HepG2 (cell line): ENCODE results near the gene LDAH. TPM values are rescaled to one million over a fixed set of nuclear protein-coding genes. Genes with fewer than 3 reads are reported as not detected.

Source experiments
- DPF2 ChIP-seq: sonication (generic); formaldehyde crosslinking; IDR thresholded peaks from 2 replicates; pipeline ENCODE4 v1.4.0; 2020; ENCODE audit warnings: mild to moderate bottlenecking, low read depth, missing genetic modification reagents, borderline replicate concordance
- EED ChIP-seq: sonication (generic); formaldehyde crosslinking; IDR thresholded peaks from 2 replicates; pipeline ENCODE4 v1.5.0; 2020; ENCODE audit warnings: mild to moderate bottlenecking, missing genetic modification reagents
- ELF1 ChIP-seq: sonication (generic); formaldehyde crosslinking; IDR thresholded peaks from 2 replicates; pipeline ENCODE4 v1.4.0; 2020; ENCODE audit warnings: missing genetic modification reagents
- ETV6 ChIP-seq: sonication (generic); formaldehyde crosslinking; conservative IDR thresholded peaks from 2 replicates; pipeline ENCODE4 v1.4.0; 2020; ENCODE audit warnings: missing genetic modification reagents
- HOXD1 ChIP-seq: sonication (generic); formaldehyde crosslinking; IDR thresholded peaks from 2 replicates; pipeline ENCODE4 v1.5.0; 2020; ENCODE audit warnings: missing genetic modification reagents
- KDM3A ChIP-seq: IDR thresholded peaks from 2 replicates; pipeline ENCODE4 v1.6.1; 2018; ENCODE audit warnings: low read depth, missing compliant biosample characterization
- SALL2 ChIP-seq: sonication (generic); formaldehyde crosslinking; IDR thresholded peaks from 2 replicates; pipeline ENCODE4 v1.8.1; 2023; ENCODE audit warnings: mild to moderate bottlenecking, missing genetic modification reagents, inconsistent platforms
- SRSF1 ChIP-seq: fragments of 200-400 bp; formaldehyde crosslinking; optimal IDR thresholded peaks from 2 replicates; pipeline ENCODE3; 2017; ENCODE audit warnings: mild to moderate bottlenecking, low read depth, low read length, moderate library complexity
- TBX3 ChIP-seq: fragments of 450-650 bp; IDR thresholded peaks from 2 replicates; pipeline ENCODE4 v1.6.1; 2017; ENCODE audit warnings: antibody characterized with exemption, mild to moderate bottlenecking, inconsistent platforms, borderline replicate concordance
- ZBTB7B ChIP-seq: sonication (generic); formaldehyde crosslinking; IDR thresholded peaks from 2 replicates; pipeline ENCODE4 v1.4.0; 2020; ENCODE audit warnings: missing genetic modification reagents
- ZFP36L1 ChIP-seq: sonication (generic); formaldehyde crosslinking; IDR thresholded peaks from 2 replicates; pipeline ENCODE4 v1.8.0; 2022; ENCODE audit warnings: mild to moderate bottlenecking, missing genetic modification reagents, moderate library complexity
- ZMAT3 ChIP-seq: sonication (generic); formaldehyde crosslinking; conservative IDR thresholded peaks from 2 replicates; pipeline ENCODE4 v1.7.0; 2021; ENCODE audit warnings: missing genetic modification reagents
- ZNF205 ChIP-seq: IDR thresholded peaks from 2 replicates; pipeline ENCODE4 v1.6.1; 2018; ENCODE audit warnings: missing biosample characterization, missing genetic modification reagents
- ZNF567 ChIP-seq: sonication (generic); formaldehyde crosslinking; IDR thresholded peaks from 2 replicates; pipeline ENCODE4 v1.8.1; 2023; ENCODE audit warnings: mild to moderate bottlenecking, missing genetic modification reagents, borderline replicate concordance
- ZNF605 ChIP-seq: sonication (generic); formaldehyde crosslinking; IDR thresholded peaks from 2 replicates; pipeline ENCODE4 v1.8.0; 2022; ENCODE audit warnings: mild to moderate bottlenecking, missing genetic modification reagents
- ZNF816 ChIP-seq: sonication (generic); formaldehyde crosslinking; IDR thresholded peaks from 2 replicates; pipeline ENCODE4 v1.8.0; 2022; ENCODE audit warnings: missing genetic modification reagents, mild to moderate bottlenecking, borderline replicate concordance
- polyA plus RNA-seq, 8 experiments: library from polyadenylated mRNA; depleted of rRNA in 3 of 8; stranded (reverse) in 7 of 8; unstranded in 1 of 8; fragments of >200 nt; fragmentation: Illumina TruSeq in 4 of 8; extraction: Trizol in 4 of 8; gene quantifications; 2 replicates each; pipeline versions ENCODE4 v1.2.1 to v1.2.3, GENCODE V29; 2011 to 2016; ENCODE audit warnings: low read depth in 4 of 8, missing spikeins in 1 of 8, mixed read lengths in 1 of 8; ENCODE audit not compliant: insufficient read depth in 1 of 8
- total RNA-seq, 5 experiments: library from RNA; depleted of rRNA; stranded (reverse); fragments of >200 nt; fragmentation: Illumina TruSeq; extraction: Trizol; gene quantifications; 2 replicates each; pipeline ENCODE4 v1.2.3, GENCODE V29; 2016; ENCODE audit warnings: low read depth in 1 of 5
- TF ChIP-seq, protein P1 (sequence below): sonication (generic); formaldehyde crosslinking; IDR thresholded peaks from 2 replicates; pipeline ENCODE4 v1.4.0; 2020; ENCODE audit warnings: mild to moderate bottlenecking, missing genetic modification reagents
- TF ChIP-seq, protein P2 (sequence below): sonication (generic); formaldehyde crosslinking; IDR thresholded peaks from 2 replicates; pipeline ENCODE4 v1.5.0; 2020; ENCODE audit warnings: mild to moderate bottlenecking, missing genetic modification reagents
- TF ChIP-seq, protein P3 (sequence below): sonication (generic); formaldehyde crosslinking; IDR thresholded peaks from 2 replicates; pipeline ENCODE4 v1.5.1; 2020; ENCODE audit warnings: mild to moderate bottlenecking, missing genetic modification reagents, borderline replicate concordance
- TF ChIP-seq, protein P4 (sequence below): sonication (generic); formaldehyde crosslinking; IDR thresholded peaks from 2 replicates; pipeline ENCODE4 v1.5.0; 2020; ENCODE audit warnings: missing genetic modification reagents
- TF ChIP-seq, protein P5 (sequence below): sonication (generic); formaldehyde crosslinking; IDR thresholded peaks from 2 replicates; pipeline ENCODE4; 2020; ENCODE audit warnings: missing genetic modification reagents, mild to moderate bottlenecking, borderline replicate concordance

Gene LDAH
- total and polyA plus RNA-seq, 2 of the 13 experiments (the other 11 are each of a cell fraction or from before 2014, with no cell fraction given), result 28.8 to 46.2 TPM

DNA sequence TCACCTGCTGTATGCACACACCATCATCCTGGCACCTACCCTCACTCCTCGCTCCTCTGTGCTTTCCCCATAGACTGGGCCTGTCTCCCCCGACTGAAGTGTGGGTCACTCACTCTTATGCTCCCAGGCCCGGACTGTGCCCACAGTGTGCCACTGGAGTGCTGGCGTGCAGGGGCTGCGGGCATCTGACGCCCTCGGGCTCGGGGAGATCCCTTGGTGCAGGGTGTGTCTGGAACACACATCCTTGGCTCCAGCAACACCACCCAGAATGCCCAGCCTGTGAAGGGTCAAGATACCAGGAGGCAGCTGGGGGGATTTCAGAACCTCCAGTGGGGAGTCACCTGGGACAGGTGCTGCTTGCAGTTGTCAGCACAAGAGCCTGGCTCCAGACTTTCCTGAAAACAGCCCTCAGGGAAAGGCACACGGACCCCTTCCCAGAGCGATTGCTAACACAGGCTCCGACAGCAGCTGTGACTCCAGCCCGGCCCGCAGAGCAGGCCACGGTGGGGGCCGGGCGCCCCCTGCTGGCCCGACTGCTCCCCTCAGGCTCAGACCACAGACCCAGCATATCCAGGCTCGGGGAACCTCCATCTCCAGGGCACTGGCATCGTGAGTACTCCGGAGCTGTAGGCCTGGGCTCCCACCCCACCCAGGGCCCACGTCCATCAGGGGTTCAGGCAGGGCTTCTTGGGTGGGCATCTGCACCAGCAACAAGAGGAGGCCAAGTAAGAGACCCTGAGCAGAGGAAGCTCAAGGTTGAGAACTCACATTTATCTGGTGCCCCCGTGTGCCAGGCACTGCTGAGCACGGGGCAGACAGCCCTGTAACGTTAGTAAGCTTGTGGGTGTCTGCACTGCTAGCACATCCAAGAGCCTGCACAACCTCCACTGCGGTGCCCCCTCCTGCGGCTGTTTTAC lies 180.6 kb downstream of the LDAH start (continued):
- TF ChIP-seq ETV6 (CRISPR knock-in tag) (no peak), ZNF605 (peak; percentile 11; the same call in 1 of the 2 replicates), ZBTB7B (0 out of 2 replicates have a peak, but pooled peaks have one; percentile 56), EED (CRISPR knock-in tag) (0 out of 2 replicates have a peak, but pooled peaks have one; percentile 57), ZNF205 (CRISPR knock-in tag) (peak; percentile 60; the same call in 1 of the 2 replicates), ZMAT3 (no peak), ZNF567 (CRISPR knock-in tag) (no peak), HOXD1 (CRISPR knock-in tag) (no peak), ELF1 (CRISPR knock-in tag) (no peak), SRSF1 (no peak), ZNF816 (CRISPR knock-in tag) (no peak), ZFP36L1 (CRISPR knock-in tag) (no peak), KDM3A (CRISPR knock-in tag) (peak; percentile 87; the same call in 1 of the 2 replicates), SALL2 (peak; percentile 45; the same call in 1 of the 2 replicates), DPF2 (CRISPR knock-in tag) (no peak), TBX3 (no peak)
- TF ChIP-seq, protein P1, sequence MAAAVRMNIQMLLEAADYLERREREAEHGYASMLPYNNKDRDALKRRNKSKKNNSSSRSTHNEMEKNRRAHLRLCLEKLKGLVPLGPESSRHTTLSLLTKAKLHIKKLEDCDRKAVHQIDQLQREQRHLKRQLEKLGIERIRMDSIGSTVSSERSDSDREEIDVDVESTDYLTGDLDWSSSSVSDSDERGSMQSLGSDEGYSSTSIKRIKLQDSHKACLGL (CRISPR knock-in tag), result 0 out of 2 replicates have a peak, but pooled peaks have one; percentile 37
- TF ChIP-seq, protein P2, sequence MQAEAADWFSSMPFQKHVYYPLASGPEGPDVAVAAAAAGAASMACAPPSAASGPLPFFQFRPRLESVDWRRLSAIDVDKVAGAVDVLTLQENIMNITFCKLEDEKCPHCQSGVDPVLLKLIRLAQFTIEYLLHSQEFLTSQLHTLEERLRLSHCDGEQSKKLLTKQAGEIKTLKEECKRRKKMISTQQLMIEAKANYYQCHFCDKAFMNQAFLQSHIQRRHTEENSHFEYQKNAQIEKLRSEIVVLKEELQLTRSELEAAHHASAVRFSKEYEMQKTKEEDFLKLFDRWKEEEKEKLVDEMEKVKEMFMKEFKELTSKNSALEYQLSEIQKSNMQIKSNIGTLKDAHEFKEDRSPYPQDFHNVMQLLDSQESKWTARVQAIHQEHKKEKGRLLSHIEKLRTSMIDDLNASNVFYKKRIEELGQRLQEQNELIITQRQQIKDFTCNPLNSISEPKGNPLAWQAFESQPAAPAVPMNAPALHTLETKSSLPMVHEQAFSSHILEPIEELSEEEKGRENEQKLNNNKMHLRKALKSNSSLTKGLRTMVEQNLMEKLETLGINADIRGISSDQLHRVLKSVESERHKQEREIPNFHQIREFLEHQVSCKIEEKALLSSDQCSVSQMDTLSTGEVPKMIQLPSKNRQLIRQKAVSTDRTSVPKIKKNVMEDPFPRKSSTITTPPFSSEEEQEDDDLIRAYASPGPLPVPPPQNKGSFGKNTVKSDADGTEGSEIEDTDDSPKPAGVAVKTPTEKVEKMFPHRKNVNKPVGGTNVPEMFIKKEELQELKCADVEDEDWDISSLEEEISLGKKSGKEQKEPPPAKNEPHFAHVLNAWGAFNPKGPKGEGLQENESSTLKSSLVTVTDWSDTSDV, result no peak
- TF ChIP-seq, protein P3, sequence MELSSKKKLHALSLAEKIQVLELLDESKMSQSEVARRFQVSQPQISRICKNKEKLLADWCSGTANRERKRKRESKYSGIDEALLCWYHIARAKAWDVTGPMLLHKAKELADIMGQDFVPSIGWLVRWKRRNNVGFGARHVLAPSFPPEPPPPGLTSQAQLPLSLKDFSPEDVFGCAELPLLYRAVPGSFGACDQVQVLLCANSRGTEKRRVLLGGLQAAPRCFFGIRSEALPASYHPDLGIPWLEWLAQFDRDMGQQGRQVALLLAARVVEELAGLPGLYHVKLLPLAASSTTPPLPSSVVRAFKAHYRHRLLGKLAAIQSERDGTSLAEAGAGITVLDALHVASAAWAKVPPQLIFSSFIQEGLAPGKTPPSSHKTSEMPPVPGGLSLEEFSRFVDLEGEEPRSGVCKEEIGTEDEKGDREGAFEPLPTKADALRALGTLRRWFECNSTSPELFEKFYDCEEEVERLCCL, result no peak
- TF ChIP-seq, protein P4, sequence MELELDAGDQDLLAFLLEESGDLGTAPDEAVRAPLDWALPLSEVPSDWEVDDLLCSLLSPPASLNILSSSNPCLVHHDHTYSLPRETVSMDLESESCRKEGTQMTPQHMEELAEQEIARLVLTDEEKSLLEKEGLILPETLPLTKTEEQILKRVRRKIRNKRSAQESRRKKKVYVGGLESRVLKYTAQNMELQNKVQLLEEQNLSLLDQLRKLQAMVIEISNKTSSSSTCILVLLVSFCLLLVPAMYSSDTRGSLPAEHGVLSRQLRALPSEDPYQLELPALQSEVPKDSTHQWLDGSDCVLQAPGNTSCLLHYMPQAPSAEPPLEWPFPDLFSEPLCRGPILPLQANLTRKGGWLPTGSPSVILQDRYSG (CRISPR knock-in tag), result no peak
- TF ChIP-seq, protein P5, sequence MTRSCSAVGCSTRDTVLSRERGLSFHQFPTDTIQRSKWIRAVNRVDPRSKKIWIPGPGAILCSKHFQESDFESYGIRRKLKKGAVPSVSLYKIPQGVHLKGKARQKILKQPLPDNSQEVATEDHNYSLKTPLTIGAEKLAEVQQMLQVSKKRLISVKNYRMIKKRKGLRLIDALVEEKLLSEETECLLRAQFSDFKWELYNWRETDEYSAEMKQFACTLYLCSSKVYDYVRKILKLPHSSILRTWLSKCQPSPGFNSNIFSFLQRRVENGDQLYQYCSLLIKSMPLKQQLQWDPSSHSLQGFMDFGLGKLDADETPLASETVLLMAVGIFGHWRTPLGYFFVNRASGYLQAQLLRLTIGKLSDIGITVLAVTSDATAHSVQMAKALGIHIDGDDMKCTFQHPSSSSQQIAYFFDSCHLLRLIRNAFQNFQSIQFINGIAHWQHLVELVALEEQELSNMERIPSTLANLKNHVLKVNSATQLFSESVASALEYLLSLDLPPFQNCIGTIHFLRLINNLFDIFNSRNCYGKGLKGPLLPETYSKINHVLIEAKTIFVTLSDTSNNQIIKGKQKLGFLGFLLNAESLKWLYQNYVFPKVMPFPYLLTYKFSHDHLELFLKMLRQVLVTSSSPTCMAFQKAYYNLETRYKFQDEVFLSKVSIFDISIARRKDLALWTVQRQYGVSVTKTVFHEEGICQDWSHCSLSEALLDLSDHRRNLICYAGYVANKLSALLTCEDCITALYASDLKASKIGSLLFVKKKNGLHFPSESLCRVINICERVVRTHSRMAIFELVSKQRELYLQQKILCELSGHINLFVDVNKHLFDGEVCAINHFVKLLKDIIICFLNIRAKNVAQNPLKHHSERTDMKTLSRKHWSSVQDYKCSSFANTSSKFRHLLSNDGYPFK (CRISPR knock-in tag), result peak; percentile 64
